ENCODE results near the gene SORCS2.

Gene SORCS2

DNA sequence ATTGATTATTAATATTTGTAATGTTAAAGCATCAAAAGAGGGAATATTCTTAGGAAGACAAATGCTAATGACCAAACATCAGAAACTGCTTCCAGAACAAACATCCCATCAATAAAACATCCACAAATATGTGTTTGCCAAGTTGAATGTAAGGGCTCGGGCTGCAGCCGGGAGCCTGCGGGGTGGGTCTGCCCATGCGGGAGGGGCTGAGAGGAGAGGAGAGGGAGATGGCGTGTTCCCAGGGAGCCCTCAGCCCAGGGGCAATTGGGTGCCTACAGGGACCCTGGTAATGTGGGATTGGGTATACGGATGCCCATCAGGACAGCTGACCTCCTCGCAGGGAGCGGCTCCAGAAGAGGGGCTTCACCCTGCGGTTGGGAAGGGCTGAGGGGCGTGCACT is 280.7 kb downstream of the SORCS2 start:
- no peak for TF ChIP-seq CTCF (conservative IDR thresholded peaks at IDR 0.05; ENCODE audit: low read length)
- H3K4me3 ChIP-seq (ENCODE audit: low read length), result no peak overlapping the region
- DNase-seq (ENCODE audit: low read depth), result no peak

GRCh38 chr4:7474320-7474719 is 282.0 kb downstream of the SORCS2 start:
- no peak overlapping the region for H3K4me3 ChIP-seq (ENCODE audit: low read length)
- no peak for DNase-seq (ENCODE audit: low read depth)
- TF ChIP-seq CTCF (conservative IDR thresholded peaks at IDR 0.05; ENCODE audit: low read length), result no peak

- H3K4me3 ChIP-seq (ENCODE audit: low read length), result no peak overlapping the region
- no peak for DNase-seq (ENCODE audit: low read depth)
- TF ChIP-seq CTCF (conservative IDR thresholded peaks at IDR 0.05; ENCODE audit: low read length), result no peak
Measured at GRCh38 chr4:7475207-7475606, 282.9 kb downstream of the SORCS2 start.

DNA sequence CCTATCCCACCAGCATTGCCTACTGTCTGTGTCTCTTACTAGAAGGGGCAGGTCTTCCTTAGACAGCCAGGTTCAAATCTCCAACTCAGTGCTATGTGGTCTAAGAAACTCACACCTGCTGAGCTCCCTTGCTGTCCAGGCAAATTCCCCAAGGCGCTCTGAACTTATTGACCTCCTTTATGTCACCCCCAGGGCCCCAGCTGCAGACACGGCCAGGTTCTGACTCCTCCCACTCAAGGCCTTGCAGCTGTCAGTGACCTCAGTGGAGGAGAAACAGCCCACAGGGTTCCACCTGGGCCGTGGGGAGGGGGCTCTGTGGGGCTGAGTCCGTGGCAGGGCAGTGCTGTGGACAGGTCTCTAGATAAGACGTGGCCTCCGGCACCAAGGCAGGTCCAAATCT is 284.5 kb downstream of the SORCS2 start:
- H3K4me3 ChIP-seq (ENCODE audit: low read length), result no peak overlapping the region
- DNase-seq (ENCODE audit: low read depth), result no peak
- TF ChIP-seq CTCF (conservative IDR thresholded peaks at IDR 0.05; ENCODE audit: low read length), result no peak

- no peak overlapping the region for H3K4me3 ChIP-seq (ENCODE audit: low read length)
- no peak for TF ChIP-seq CTCF (conservative IDR thresholded peaks at IDR 0.05; ENCODE audit: low read length)
- no peak for DNase-seq (ENCODE audit: low read depth)
Measured at GRCh38 chr4:7477695-7478094, 285.4 kb downstream of the SORCS2 start.

- TF ChIP-seq CTCF (conservative IDR thresholded peaks at IDR 0.05; ENCODE audit: low read length), result no peak
- H3K4me3 ChIP-seq (ENCODE audit: low read length), result no peak overlapping the region
- no peak for DNase-seq (ENCODE audit: low read depth)
Measured at GRCh38 chr4:7478665-7479064, 286.3 kb downstream of the SORCS2 start.

DNA sequence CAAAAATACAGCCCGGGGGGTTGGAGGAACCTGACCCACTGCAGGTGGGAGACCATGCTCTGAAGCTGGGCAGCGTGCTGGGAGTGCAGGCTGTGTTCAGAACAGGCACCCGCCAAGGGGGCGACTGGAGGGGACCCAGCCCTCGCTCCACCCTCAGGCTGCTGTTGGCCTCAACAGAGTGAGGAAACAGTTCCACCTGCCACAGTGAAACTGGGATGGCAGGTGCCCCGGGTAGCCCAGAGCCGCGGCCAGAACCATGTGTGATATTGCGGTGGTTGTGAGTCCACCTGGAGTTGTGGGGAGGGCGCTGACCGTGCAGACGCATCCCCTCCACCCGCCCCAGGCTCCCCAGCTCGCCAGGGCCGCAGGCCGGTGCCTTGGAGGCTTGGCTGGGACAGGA is 288.1 kb downstream of the SORCS2 start:
- no peak overlapping the region for H3K4me3 ChIP-seq (ENCODE audit: low read length)
- no peak for TF ChIP-seq CTCF (conservative IDR thresholded peaks at IDR 0.05; ENCODE audit: low read length)
- no peak for DNase-seq (ENCODE audit: low read depth)

All from AG10803 (cell line).